DMS 273 (cell line): ENCODE measurements around the gene UBE3A.
"Not testable (repeated sequence)": the region's sequence is repeated elsewhere in the genome, so short reads cannot be mapped to it uniquely, and the experiment has no call there.

ENCODE experiments used
- DNase-seq: peaks from one replicate; lab custom pipeline; 2025; ENCODE audit not compliant: unreplicated experiment; lab: John Stamatoyannopoulos, UW

The UBE3A gene

DNA sequence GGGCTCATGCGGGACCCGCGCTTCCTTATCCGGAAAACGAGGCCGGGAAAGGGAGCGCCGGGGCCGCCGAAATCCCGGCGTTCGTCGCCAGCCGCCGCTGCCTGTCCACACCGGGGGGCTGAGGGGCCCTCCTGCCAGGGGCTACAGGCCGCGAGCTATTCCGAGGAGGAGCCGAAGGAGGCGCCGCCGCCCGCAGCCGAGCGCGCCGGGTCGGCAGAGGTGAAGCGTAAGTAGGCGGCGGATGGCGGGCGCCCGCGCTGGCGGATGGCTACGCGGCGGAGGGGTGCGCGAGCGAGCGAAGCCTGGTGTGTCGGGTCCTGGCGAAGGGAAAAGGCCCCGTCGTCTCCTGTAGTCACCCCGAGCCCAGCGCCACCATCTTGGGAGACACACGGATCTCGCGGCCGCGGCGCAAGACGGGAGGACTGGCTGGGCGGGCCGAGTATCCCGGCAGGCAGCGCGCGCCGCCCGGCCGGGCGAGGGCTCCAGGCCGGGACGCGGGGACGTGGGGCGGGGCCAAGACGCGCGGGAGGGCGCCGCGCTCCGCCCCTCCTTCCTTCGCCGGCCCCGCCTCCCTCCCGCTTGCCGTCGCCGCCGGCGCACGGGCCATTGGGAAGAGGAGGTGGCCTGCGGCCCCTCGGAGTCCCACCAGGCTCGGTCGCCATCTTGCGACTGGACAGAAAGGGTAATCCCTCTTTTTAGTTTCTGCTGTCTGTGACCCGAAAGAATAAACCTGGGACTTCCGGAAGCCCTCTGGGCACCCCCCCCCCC lies at the start of gene UBE3A:
Gene UBE3A (minus strand): TSS at position 424 of the 768 bp plus-strand sequence. CDS start 29,917 bp downstream, outside the sequence.
- peak; percentile 95 for DNase-seq

DNA sequence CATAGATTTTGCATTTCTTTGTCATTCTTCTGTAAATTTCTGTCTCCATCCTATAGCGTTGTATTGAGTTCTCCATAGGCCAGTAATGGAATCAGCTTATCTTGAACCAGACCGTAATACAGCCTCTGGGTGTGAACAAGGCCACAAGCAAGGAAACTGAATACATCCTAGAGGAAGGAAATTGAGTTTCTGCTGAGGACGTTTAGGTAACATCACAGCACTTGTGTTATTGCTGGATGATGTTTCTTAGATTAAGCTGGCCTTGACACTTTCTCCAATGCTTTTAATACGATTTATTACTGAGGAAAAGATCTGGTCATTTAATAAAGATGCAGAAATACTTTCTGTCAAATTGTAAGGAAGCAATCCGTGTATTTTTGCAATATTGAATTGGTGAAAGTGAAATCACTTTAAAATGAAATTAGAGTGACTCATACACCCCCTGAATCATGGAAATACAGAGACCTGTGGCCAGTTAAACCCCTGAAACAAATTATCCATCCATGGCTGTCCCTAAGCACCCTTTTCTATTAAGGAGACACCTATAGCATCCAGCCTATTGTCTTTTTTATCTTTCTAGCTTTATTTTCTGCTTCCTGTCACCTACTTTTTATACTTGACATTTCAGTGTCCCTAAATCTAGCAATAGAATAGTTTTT lies 48.5 kb upstream of the UBE3A start:
- no peak for DNase-seq

DNA sequence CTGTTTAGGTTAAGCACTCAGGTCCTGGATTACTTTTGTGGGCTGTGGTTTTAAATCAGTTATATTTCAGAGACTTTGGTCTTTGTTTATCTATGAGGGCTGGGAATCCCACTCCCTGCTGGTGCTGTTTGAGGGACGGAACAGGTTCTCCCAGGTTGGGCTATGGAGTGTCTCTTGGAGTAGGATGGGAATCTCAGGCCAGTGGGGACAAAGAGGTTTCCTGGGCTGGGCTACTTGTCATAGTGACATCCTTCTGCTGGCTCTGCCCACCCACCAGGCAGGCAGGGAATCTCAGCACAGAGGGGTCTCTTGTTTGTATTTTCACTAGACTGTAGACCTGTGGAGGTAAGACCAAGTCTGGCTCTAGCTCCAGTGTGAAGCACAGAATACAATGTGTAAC lies 47.2 kb upstream of the UBE3A start:
- DNase-seq = no peak

DNA sequence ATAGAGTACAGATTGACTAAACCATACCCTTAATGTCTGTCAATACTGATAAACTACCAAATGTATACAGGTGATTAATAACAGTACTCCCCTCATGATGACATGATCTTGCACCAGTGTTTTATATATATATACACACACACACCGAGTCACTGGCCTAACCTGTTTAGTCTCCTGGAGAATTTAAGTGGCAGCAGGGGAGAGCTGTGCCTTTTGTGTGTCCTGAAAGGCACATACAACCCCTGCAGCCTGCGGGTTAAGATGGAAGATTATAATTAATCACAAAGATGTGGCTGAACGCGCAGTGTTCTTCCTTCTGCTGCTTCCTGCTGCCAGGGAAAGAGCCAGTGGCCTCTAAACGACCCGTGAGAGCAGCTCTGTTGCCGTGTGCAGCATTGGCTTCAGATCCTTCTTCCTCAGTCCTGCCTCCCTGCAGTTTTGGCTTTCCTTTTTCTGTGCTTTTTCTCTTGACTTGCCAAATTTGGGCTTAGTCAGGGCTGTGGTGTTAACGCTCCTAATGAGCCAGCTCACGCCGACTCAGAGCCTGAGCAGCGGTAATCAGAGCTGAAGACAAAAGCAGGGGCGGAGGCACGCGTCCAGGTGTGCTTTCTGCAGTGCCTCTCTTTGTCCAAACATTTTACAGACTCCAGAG lies 42.5 kb upstream of the UBE3A start:
- peak; percentile 12 for DNase-seq

DNA sequence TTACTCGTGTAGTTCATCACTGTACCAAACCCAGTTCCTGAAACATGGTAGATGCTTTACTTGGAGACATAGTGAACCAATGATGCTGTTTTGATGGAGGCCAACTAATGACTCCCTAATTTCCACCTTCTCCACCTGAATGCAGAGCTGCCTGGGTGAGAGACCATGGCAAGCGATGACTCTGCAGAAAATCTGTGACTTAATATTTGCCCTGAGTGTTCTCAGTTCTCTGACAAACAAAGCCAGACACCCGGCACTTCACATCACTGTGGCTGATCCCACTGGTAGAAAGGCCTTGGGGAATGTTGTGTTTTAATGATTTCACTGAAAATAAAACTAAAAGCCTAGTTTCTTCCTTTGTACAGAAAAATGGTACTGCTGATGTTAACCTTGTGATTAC lies 39.5 kb upstream of the UBE3A start:
- DNase-seq = no peak

DNA sequence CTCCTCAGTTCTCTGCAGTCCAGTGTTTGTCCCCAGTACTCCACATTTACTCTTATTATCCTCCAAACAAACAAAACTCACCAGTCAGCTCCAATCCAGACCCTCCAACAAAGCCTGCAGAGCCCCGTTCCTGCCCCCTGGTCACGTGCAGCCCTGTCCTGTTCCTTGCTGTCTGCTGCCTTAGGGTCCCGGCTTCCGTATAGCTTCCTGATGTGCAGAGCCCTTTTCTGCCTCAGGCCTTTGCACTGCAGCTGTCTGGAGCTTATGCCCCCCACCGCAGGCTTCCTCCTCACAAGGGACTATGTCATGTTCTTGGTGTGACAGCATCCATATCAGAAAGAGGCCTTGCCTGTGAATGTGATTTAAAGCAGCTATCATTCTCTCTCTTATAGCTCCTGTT lies 39.0 kb upstream of the UBE3A start:
- no peak for DNase-seq

DNA sequence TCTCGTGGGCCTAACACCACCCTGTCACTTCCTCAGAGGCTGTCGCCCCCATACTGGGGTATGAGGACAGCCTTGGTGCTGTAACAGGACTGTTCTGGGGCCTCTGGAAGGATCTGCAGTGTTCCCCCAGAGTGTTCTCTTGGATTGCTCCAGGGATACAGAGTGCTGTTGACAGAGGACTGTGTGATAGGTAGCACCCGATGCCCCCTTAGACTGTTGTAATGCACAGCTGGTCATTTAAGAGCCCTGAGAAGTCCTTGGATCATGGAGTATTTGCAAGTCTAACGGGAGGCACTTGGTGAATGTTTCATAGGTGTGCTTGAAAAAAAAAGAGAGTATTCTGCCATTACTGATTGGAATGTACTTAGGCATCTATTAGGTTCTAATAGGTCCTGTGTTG lies 35.4 kb upstream of the UBE3A start:
- no peak for DNase-seq

DNA sequence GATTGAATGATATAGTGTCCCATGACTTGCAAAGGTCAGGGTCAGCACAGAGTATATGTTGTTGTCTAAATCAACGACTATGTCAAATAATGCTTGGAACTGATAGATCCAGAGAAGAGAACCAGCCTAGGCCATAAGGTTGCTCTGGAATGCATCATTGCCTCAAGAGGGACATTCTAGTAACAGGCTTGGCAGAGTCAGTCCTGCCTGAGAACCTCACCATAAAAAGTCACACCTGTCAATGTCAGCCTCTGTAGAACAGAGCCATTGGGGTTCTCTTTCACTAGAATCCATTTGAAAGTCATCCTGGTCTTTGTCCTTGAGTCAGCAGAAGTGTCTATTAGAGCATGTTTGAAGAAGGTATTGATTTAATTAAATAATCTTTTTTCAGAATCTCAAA lies 31.4 kb upstream of the UBE3A start:
- no peak for DNase-seq

DNA sequence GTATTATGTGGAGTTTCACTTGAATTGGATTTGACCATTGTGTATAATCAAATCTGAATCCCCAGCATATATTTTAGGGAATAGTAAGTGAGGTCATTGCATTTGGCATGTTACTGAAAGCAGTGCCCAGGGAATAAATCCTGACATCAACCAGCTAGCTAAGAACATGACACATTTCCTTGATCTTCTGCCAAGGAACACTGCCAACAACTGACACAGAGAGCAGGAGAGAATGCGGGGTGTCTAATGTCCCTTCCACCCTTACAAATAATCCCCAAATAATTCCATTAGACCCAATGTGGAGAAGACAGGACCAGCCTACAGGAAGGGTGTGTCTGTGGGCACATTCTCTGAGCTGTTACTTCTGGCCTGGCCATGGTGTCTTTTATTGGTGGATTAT lies 30.6 kb upstream of the UBE3A start:
- DNase-seq = peak; percentile 51

DNA sequence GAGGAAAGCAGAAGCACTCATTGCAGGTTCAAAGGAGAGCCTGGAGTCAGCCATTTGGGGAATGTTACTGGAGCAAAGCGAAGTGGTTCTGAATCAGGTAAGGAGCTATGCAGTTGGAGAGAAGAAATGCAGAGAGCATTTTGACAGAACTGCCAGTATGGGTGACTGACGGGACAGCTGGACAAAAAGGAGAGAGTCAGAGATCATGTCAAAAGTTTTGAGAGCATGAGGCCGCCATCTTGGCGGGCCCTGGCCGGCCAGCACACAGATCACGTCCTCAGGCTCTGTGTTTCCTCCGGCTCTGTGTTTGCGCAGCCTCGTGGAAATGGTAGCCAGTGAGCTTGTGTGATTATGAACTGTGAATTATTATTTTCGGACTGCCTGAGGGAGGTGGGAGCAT lies 29.8 kb upstream of the UBE3A start:
- DNase-seq = no peak

DNA sequence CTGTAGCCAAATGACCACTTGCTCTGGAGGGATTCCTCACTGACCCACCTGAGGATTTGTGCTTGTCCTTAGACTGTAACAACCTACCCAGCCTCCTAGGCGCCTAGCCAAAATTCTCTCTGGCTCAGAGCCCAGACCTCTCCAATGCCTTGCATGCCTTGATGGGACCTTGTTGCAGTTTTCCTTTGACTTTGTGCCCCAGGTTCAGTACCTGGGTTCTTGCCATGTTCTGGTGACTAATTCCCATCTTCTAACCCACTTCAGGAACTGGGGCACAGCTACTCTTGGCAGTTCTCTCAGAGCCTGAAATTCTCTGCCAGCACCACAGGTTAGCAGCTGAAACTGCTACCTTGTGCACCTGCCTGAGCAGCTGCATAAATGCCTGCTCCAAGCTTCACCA lies 27.0 kb upstream of the UBE3A start:
- peak; percentile 22 for DNase-seq

DNA sequence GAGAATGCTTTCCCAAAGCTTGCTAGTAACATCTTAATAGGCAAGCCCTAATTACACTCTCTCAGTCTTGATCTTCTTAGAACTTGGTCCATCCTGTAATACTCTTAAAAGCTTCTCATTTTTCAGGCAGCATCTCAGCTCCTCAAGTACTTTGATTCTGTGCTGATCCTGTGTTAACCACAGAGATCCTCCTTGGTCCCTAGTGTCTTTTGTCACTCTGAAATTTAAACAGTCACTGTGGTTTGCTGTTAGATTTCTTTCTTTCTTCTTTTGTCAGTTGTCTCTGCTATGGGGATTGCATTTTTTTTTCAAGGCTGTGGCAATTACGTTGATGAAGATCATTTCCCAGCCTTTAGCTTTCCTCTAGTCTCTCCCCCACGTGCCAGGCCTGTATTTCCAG lies 26.0 kb upstream of the UBE3A start:
- no peak for DNase-seq

DNA sequence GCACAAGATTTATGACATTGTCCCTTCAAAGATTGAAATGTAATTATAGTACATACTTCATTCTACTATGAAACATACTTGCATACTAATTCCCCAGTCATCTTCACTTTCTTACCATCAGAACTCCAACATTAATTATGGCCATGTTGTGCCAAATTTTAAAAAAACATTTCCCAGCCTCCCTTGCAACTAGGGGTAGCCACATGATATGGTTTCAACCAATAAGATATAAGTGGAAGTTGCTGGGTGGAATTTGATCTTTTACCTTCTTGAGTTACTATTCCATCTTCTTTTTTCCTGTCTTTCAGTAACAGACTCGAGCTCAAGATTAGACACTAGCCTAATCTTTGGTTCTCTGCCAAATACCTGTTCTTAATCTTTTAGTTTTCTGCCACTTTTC lies 25.6 kb upstream of the UBE3A start:
- no peak for DNase-seq

DNA sequence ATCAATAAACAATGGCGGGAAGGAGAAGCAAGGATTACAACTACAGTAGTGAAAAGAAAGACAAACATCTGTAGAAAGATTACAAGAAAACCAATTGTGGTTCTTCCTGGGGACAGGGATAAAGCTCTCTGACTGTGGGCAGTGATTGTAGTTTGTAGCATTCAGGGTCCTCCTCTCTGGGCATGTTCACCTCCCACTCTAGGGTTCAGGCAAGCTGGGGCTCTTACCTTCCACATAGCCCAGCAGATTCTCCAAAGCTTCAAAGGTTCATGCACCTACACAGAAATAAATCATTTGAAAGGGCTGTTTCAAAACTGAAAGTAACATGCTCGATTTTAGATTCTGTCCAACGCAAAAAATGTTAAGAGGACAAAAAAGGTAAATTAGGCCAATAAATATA lies 17.4 kb upstream of the UBE3A start:
- DNase-seq = no peak

DNA sequence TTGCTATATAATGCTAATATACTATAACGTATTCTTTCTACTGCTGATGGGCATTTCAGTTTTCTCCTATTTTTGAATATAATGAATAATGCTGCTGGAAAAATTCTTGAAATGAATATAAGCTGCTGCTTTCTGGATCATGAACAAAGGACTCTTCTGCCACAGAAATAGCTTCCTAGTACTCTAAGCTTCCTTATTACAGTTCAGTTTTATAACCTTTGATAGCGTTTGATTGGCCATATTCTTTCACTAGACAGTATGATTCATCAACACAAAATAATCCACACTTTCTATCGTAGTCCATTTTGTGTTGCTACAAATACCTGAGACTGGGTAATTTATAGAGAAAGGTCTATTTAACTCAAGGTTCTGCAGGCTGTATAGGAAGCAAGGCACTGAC lies 16.4 kb upstream of the UBE3A start:
- no peak for DNase-seq

DNA sequence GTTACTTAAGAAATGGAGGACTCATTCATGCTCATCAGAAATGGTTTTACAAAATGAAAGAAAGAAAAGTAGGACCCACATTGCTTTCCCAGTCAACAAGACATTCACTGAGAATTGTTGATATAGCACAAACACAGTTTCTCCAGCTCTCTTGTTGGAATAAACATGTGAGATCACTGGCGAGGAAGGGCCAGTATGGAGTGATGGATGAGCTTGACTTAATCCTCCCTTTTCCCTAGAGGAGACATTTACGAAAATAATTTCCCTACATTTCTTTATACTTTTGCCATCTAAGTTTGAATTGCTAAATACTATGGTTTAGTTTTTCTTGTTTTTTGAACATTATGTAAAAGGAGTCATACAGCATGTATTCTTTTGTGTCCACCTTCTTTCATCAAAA lies 15.9 kb upstream of the UBE3A start:
- DNase-seq = no peak

DNA sequence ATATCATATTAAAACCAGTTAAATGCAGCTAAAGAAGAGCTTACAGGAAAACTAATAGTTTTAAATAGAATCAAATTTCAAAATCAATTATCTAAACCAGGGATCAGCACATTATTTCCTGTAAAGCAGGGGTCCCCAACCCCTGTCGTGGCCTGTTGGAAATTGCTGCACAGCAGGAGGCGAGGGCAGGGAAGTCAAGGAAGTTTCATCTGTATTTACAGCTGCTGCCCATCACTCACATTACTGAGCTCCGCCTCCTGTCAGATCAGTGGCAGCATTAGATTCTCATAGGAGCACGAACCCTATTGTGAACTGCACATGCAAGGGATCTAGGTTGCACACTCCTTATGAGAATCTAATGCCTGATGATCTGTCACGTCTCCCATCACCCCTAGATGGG lies 14.4 kb upstream of the UBE3A start:
- not testable (repeated sequence) for DNase-seq

DNA sequence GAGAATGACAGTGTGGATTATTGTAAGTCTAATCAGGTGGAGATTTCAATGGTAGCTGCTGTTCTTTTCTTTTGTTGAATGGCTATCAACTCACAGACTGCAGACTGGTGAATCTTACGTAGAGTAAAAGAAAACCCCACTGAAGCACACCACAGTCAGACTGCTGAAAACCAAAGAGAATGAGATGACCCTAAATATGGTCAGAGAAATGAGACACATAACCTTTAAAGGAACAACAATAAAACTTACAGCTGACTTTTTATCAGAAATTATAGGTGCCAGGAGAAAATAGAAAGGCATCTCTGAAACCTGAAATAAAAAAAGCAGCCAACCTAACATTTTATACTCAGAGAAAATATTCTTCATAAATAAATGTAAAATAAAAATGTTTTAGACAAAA lies 12.7 kb upstream of the UBE3A start:
- no peak for DNase-seq

DNA sequence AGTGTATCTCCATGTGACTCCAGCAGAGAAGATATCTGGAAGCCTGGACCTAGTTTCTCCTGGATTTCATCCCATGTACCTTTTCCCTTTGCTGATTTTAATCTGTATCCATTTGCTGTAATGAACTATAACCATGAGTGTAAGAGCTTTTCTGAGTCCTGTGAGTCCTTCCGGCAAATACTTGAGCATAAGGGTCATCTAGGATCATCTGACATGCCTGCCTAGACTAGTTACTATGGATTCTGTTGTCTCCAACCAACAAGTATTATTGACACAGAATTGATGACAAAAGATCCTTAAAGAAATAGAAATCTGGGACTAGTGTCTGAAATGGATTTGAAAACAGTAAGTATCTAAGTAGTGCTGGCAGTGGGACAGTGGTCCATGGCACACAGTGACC lies 11.3 kb upstream of the UBE3A start:
- no peak for DNase-seq

DNA sequence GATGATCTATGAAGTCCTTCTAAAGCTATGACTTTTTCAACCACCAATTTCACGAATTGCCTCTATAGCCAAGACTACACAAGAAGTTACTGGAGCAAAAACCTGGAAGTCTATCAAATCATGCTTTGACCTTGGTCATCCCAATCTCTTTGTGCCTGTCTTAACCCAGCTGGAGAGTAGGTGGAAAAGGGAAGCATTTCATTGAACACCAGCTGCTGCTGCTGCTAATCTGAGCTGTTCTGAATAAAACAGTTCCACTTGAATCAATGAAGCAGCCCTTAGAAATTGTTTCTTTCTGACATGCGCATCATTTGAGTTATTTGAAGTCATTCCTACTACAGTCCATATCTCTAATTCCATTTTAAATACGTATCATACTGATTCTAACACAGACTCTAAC lies 7.3 kb upstream of the UBE3A start:
- DNase-seq = no peak

DNA sequence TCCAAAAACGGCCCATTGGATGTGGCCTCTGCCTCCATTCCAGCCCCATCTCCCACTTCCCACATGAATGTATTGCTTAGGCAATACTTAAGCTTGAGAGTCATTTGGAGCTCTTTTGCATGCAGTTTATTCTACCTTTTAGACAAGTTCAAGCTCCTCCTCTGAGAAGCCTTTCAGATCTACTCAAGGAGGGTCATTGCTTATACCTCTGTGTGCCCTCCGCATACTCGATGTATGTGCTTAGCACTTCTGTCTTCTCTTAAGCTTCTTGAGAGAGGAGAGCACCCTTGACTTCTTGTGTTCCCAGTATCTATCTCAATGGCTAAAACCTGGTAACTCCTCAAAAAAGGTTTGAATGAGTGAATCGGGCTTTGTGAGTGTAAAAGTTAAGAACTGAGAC lies 6.6 kb upstream of the UBE3A start:
- DNase-seq = no peak

DNA sequence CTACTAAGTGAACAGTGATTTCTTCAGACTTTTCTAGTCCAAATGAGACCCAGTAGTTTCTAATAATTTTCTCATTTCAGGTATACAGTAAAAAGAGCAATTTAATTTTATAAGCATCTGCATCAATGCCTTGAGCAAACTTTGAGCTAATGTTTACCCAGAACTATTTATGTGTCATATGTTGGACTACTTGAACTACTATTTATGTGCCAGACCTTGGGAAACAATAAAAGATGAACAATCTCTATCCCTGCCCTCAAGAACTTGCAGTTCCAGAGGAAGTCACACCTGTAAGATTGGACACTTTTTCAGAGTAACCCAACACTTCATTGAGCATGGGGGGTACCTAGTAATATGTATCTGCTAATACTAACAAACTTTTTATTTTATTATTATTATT lies 2.3 kb upstream of the UBE3A start:
- no peak for DNase-seq
